ENCODE measurements around the gene DLG1.

Gene DLG1

DNA sequence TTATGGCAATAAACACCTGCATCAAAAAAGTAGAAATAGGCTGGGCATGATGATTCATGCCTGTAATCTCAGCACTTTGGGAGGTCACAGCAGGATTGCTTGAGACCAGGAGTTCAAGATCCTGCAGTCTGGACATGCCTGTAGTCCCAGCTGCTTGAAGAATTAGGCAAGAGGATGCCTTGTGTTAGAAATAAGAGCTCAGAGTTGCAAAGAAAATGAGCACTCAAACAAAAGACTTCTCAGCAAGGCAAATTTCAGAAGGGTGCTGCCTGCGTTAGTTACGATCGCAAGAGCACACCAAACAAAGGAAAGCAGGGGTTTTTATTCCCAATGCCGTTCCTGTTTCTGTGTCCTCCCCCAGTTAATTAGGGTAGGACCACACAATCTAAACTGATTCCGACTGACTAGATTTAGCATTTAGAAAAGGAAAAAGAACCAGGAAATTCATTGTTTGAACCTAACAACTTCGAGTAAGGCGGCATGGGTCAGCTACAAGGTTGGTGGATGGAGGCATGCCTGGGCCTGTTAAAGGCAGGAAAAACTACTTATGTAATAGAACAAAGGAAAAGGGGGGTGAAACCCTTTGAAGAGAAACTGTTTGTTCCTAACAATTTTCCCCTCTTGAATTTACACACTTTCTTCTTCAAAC is 55.5 kb downstream of the DLG1 start:
- no peak for TF ChIP-seq FOXP2 (optimal IDR thresholded peaks at IDR 0.05; ENCODE audit: borderline replicate concordance, extremely low read depth, extremely low read length, insufficient read depth)
- TF ChIP-seq SIN3A (IDR thresholded peaks at IDR 0.05; ENCODE audit: borderline replicate concordance, insufficient read depth, low read length) = no peak
- no peak for TF ChIP-seq POLR2AphosphoS5 (IDR thresholded peaks at IDR 0.05; ENCODE audit: low read depth, low read length)
- TF ChIP-seq, protein P1, sequence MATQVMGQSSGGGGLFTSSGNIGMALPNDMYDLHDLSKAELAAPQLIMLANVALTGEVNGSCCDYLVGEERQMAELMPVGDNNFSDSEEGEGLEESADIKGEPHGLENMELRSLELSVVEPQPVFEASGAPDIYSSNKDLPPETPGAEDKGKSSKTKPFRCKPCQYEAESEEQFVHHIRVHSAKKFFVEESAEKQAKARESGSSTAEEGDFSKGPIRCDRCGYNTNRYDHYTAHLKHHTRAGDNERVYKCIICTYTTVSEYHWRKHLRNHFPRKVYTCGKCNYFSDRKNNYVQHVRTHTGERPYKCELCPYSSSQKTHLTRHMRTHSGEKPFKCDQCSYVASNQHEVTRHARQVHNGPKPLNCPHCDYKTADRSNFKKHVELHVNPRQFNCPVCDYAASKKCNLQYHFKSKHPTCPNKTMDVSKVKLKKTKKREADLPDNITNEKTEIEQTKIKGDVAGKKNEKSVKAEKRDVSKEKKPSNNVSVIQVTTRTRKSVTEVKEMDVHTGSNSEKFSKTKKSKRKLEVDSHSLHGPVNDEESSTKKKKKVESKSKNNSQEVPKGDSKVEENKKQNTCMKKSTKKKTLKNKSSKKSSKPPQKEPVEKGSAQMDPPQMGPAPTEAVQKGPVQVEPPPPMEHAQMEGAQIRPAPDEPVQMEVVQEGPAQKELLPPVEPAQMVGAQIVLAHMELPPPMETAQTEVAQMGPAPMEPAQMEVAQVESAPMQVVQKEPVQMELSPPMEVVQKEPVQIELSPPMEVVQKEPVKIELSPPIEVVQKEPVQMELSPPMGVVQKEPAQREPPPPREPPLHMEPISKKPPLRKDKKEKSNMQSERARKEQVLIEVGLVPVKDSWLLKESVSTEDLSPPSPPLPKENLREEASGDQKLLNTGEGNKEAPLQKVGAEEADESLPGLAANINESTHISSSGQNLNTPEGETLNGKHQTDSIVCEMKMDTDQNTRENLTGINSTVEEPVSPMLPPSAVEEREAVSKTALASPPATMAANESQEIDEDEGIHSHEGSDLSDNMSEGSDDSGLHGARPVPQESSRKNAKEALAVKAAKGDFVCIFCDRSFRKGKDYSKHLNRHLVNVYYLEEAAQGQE (IDR thresholded peaks at IDR 0.05; ENCODE audit: insufficient read depth in 1 of 2, low read depth in 2 of 2, low read length in 2 of 2) = no peak
- TF ChIP-seq TAF1 (IDR thresholded peaks at IDR 0.05; ENCODE audit: borderline replicate concordance, insufficient read depth, low read length) = no peak

- TF ChIP-seq POLR2AphosphoS5 (IDR thresholded peaks at IDR 0.05; ENCODE audit: low read depth, low read length) (no peak), FOXP2 (optimal IDR thresholded peaks at IDR 0.05; ENCODE audit: borderline replicate concordance, extremely low read depth, extremely low read length, insufficient read depth) (no peak), TAF1 (IDR thresholded peaks at IDR 0.05; ENCODE audit: borderline replicate concordance, insufficient read depth, low read length) (no peak), SIN3A (IDR thresholded peaks at IDR 0.05; ENCODE audit: borderline replicate concordance, insufficient read depth, low read length) (no peak)
- TF ChIP-seq, protein P1 (IDR thresholded peaks at IDR 0.05; ENCODE audit: insufficient read depth in 1 of 2, low read depth in 2 of 2, low read length in 2 of 2) = no peak
These were observed 57.2 kb downstream of the DLG1 start for GRCh38 chr3:197241173-197241572.

GRCh38 chr3:197239857-197240256 is 58.6 kb downstream of the DLG1 start:
- TF ChIP-seq FOXP2 (optimal IDR thresholded peaks at IDR 0.05; ENCODE audit: borderline replicate concordance, extremely low read depth, extremely low read length, insufficient read depth) (no peak), SIN3A (IDR thresholded peaks at IDR 0.05; ENCODE audit: borderline replicate concordance, insufficient read depth, low read length) (no peak), TAF1 (IDR thresholded peaks at IDR 0.05; ENCODE audit: borderline replicate concordance, insufficient read depth, low read length) (no peak), POLR2AphosphoS5 (IDR thresholded peaks at IDR 0.05; ENCODE audit: low read depth, low read length) (no peak)
- TF ChIP-seq, protein P1 (IDR thresholded peaks at IDR 0.05; ENCODE audit: insufficient read depth in 1 of 2, low read depth in 2 of 2, low read length in 2 of 2) = no peak

GRCh38 chr3:197238842-197239241 is 59.6 kb downstream of the DLG1 start:
- TF ChIP-seq SIN3A (IDR thresholded peaks at IDR 0.05; ENCODE audit: borderline replicate concordance, insufficient read depth, low read length) (no peak), FOXP2 (optimal IDR thresholded peaks at IDR 0.05; ENCODE audit: borderline replicate concordance, extremely low read depth, extremely low read length, insufficient read depth) (no peak), POLR2AphosphoS5 (IDR thresholded peaks at IDR 0.05; ENCODE audit: low read depth, low read length) (no peak), TAF1 (IDR thresholded peaks at IDR 0.05; ENCODE audit: borderline replicate concordance, insufficient read depth, low read length) (no peak)
- TF ChIP-seq, protein P1 (IDR thresholded peaks at IDR 0.05; ENCODE audit: insufficient read depth in 1 of 2, low read depth in 2 of 2, low read length in 2 of 2) = no peak
